GM21825 (cell line): ENCODE results near the gene ADGRD1.
"Not testable (repeated sequence)": the region's sequence is repeated elsewhere in the genome, so short reads cannot be mapped to it uniquely, and the experiment has no call there.

Experiments used
- ATAC-seq: cut with Tn5 transposase; IDR thresholded peaks from one replicate; pipeline ENCODE4 v1.9.1; 2021; ENCODE audit warnings: mild to moderate bottlenecking, moderate library complexity; ENCODE audit not compliant: unreplicated experiment

ADGRD1 gene

GRCh38 chr12:130937063-130937462 lies 16.6 kb upstream of the ADGRD1 start:
- no peak for ATAC-seq

- not testable (repeated sequence) for ATAC-seq
These were observed 16.2 kb upstream of the ADGRD1 start for GRCh38 chr12:130937546-130937945.

GRCh38 chr12:130938186-130938585 lies 15.5 kb upstream of the ADGRD1 start:
- ATAC-seq, result no peak

- ATAC-seq, result no peak
These were observed 8.8 kb upstream of the ADGRD1 start for GRCh38 chr12:130944878-130945277.

- no peak for ATAC-seq
These were observed 7.8 kb upstream of the ADGRD1 start for GRCh38 chr12:130945786-130946492.

GRCh38 chr12:130947028-130947613 lies 6.6 kb upstream of the ADGRD1 start:
- no peak for ATAC-seq

- ATAC-seq, result no peak
These were observed 5.6 kb upstream of the ADGRD1 start for GRCh38 chr12:130948136-130948535.

- ATAC-seq, result no peak
These were observed 5.0 kb upstream of the ADGRD1 start for GRCh38 chr12:130948751-130949150.

GRCh38 chr12:130949806-130950205 lies 3.9 kb upstream of the ADGRD1 start:
- no peak for ATAC-seq

- no peak for ATAC-seq
These were observed 2.1 kb upstream of the ADGRD1 start for GRCh38 chr12:130951636-130952035.

GRCh38 chr12:130952171-130952954 lies 1.3 kb upstream of the ADGRD1 start:
- ATAC-seq, result no peak

GRCh38 chr12:130954544-130954831 lies 781 bp downstream of the ADGRD1 start:
- no peak for ATAC-seq

- ATAC-seq, result no peak
These were observed 1.6 kb downstream of the ADGRD1 start for GRCh38 chr12:130955238-130955816.

- ATAC-seq, result no peak
These were observed 2.3 kb downstream of the ADGRD1 start for GRCh38 chr12:130956009-130956408.

- ATAC-seq, result no peak
These were observed 3.0 kb downstream of the ADGRD1 start for GRCh38 chr12:130956456-130957303.

- ATAC-seq, result no peak
These were observed 3.6 kb downstream of the ADGRD1 start for GRCh38 chr12:130957304-130957621.

GRCh38 chr12:130958557-130959140 lies 4.9 kb downstream of the ADGRD1 start:
- no peak for ATAC-seq

GRCh38 chr12:130959632-130960031 lies 5.9 kb downstream of the ADGRD1 start:
- ATAC-seq, result no peak

- no peak for ATAC-seq
These were observed 6.4 kb downstream of the ADGRD1 start for GRCh38 chr12:130960058-130960457.

GRCh38 chr12:130960787-130961186 lies 7.1 kb downstream of the ADGRD1 start:
- no peak for ATAC-seq
